AG09309 (cell line): Measurements from ENCODE around the gene JAG1.

Experiments used
- DNase-seq: peaks from one replicate; pipeline ENCODE4 v3.0.0-alpha.2; 2010; ENCODE audit warnings: low read depth
- H3K4me3 ChIP-seq: 2 replicates; pipeline ENCODE4 v1.5.1; 2011; ENCODE audit warnings: mild to moderate bottlenecking, low read depth, low read length, moderate library complexity; ENCODE audit not compliant: control insufficient read depth
- CTCF ChIP-seq: IDR thresholded peaks from 2 replicates; pipeline ENCODE4 v1.5.1; 2011; ENCODE audit warnings: mild to moderate bottlenecking, low read depth, low read length, inconsistent platforms; ENCODE audit not compliant: insufficient read depth, control insufficient read depth; ENCODE audit errors: missing control alignments

The JAG1 gene

GRCh38 chr20:10670501-10671220 lies 3.1 kb downstream of the JAG1 start:
- peak overlapping the region; percentile 79 for H3K4me3 ChIP-seq
- no peak for DNase-seq
- no peak for TF ChIP-seq CTCF

GRCh38 chr20:10669843-10670446 lies 3.9 kb downstream of the JAG1 start:
- DNase-seq, result no peak
- no peak for TF ChIP-seq CTCF
- no peak overlapping the region for H3K4me3 ChIP-seq

- no peak overlapping the region for H3K4me3 ChIP-seq
- DNase-seq, result no peak
- no peak for TF ChIP-seq CTCF
These were observed 5.0 kb downstream of the JAG1 start for GRCh38 chr20:10668677-10669368.

GRCh38 chr20:10667560-10668167 lies 6.1 kb downstream of the JAG1 start:
- H3K4me3 ChIP-seq, result no peak overlapping the region
- no peak for TF ChIP-seq CTCF
- DNase-seq, result no peak

- no peak overlapping the region for H3K4me3 ChIP-seq
- no peak for TF ChIP-seq CTCF
- no peak for DNase-seq
These were observed 6.8 kb downstream of the JAG1 start for GRCh38 chr20:10667077-10667401.

GRCh38 chr20:10666221-10667076 lies 7.3 kb downstream of the JAG1 start:
- no peak for DNase-seq
- H3K4me3 ChIP-seq, result no peak overlapping the region
- TF ChIP-seq CTCF, result no peak
